GM19240 (cell line): Measurements from ENCODE around the gene NBEA.

Experiments used
- DNase-seq: peaks from one replicate; pipeline ENCODE4 v3.0.0; 2011; ENCODE audit warnings: low spot score; ENCODE audit not compliant: insufficient read length

NBEA gene

GRCh38 chr13:35473206-35473775, 531.2 kb downstream of the NBEA start:
- DNase-seq, result no peak

- DNase-seq, result no peak
Observed at GRCh38 chr13:35473802-35474201, 531.7 kb downstream of the NBEA start.

- DNase-seq, result no peak
Observed at GRCh38 chr13:35474496-35475211, 532.6 kb downstream of the NBEA start.

GRCh38 chr13:35475212-35475959, 533.3 kb downstream of the NBEA start:
- DNase-seq, result no peak

DNA sequence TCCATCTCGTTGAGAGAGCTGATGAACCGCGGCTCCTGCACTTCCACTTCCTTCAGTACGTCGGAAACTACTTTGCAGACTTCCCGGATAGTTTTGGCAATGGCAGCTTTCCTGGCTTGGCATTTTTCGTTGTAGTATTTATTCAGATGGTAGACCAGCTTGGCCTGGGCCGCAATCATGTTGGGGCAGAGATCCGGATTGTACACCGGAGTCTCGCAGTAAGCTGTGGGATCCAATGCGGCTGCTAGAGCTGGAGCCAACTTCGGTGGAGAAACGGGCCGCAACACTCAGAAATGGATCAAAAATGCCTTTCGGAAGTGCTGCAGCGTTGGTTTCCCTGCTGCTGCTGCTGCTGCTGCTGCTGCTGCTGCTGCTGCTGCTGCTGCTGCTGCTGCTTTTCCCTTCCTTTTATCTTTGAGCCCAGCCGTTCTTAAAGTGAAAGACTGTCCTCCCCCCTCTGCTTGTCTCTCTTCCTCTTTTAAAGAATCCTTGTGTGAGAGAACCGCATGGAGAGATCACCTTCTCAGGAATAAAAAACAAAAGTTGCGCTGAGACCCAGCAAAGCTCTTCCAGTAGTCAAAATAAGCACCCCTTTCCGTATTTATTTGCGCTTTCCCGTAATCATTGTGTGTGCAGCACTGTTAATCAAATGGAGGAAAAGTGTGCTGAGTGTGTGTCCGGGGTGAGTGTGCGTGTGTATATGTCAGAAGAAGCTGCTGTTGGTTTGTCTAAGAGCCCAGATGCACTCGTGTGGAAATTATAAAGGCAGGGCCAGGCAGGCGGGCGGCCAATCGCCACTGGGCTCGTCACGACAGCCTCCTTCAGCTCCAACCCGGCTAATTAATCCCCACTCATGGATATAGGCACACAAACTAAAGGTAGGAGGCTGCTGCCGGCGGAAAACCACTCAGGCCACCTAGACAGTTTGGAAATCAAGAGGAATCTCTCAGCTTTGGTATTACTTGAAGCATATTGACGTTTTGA, 534.2 kb downstream of the NBEA start, which contains the start of gene MAB21L1:
TSS of gene MAB21L1 (minus strand) at position 730 of the 984 bp plus-strand sequence. CDS start at position 179, 551 bp downstream.
- DNase-seq, result no peak

DNA sequence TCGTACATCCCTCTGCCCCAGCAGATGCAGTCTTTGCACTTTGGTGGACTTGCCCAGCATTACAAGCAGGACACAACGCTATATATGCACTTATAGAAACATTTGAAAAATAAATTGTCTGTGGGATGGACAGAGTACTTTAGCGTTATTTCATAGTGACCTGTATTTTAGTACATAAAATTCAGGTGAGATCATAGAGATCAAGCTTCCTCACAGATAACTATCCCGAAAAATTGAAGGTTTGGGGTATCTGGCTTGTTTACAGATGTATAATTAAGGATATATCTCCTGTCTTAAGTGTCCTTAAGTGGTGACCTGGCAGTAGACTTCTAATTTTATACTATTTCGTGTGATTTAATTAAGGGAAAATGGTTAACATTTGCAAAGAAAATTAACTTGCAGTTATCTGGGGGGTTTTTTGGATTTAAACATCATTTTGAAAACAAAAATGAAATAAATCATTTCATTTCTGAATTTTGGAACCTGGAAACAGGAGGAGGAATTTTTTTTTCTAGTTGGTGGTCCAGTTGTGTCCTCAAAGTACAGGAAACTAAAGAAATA, 535.4 kb downstream of the NBEA start:
- DNase-seq, result no peak

DNA sequence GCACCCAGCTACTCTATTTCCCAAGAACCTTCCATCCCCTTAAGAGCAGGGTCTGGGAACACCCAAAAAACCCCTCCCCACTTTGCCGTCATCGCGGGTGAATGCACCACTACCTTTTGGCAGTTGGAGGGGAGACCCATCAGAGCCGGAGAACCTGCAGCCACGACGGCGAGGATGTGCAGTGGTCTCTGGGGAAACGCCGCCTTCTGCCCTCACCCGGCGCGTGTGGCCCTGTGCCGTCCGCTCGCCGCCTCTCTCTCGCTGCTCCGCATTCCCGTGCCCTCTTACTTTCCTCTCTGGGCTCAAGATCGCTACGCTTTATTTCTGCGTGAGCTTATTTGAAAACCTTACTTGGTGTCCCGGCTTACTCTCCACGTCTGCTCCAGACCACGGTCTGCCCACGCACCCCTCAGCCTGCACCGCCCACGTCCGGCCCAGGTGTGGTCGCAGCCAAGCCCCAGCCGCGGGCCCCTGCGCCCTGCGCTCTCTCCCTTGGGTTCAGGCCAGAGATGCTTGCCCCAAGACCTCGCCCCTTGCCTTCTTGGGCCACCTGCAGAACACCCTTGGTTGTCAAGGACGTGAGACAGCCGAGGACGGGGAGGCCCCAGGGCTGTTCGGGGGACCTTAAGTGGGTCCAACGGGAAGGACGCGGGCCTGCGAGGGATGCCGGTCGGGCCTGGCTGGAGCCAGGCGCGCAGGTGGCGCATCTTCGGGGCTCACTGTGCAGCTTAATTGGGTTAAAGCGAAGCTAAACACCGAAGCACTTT, 536.4 kb downstream of the NBEA start:
- no peak for DNase-seq

- DNase-seq, result no peak
Observed at GRCh38 chr13:35479038-35479492, 537.0 kb downstream of the NBEA start.

GRCh38 chr13:35479706-35480105, 537.6 kb downstream of the NBEA start:
- no peak for DNase-seq

- DNase-seq, result no peak
Observed at GRCh38 chr13:35480346-35480745, 538.3 kb downstream of the NBEA start.

GRCh38 chr13:35481777-35482176, 539.7 kb downstream of the NBEA start:
- no peak for DNase-seq

GRCh38 chr13:35482527-35482926, 540.5 kb downstream of the NBEA start:
- DNase-seq, result no peak

GRCh38 chr13:35483761-35484160, 541.7 kb downstream of the NBEA start:
- DNase-seq, result no peak

DNA sequence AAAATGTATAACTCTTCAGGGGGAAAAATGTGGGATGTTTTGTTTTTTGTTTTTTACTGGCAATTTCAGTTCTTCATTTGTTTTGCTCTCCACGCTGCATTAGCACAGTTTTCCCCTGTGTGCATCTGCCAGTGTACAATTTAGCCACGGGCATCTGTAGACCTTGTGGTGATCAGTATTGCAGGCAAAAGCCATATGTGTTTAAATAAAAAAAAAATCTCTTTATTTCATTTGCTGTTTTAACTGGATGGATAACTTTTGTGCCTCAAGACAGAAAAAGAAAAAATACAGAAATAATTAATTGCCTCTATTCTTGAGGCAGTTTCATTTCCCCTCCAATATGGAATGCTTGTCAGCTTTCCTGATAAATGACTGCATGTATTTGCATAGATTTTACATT, 542.3 kb downstream of the NBEA start:
- no peak for DNase-seq

DNA sequence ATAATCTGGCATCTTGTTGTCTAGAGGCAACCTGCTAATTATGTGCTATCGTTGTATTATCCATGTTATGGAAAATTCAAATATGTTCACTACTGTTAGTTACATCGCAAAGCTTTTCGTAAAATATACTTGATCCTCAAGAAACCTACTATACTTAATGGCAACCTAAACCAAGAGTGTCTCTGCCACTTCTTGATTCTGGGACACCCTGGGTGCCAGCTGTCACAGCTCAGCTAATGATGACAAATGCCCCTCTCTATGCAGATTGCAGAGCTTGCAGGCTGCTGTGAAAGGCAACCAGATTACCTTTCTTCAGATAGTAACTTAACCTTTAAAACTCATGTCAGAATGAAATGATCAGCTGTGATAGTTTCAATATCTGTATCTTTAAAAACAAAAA, 543.4 kb downstream of the NBEA start:
- DNase-seq, result no peak

GRCh38 chr13:35489050-35489449, 547.0 kb downstream of the NBEA start:
- no peak for DNase-seq

- no peak for DNase-seq
Observed at GRCh38 chr13:35496006-35496405, 553.9 kb downstream of the NBEA start.

- no peak for DNase-seq
Observed at GRCh38 chr13:35496761-35497386, 554.8 kb downstream of the NBEA start.

- DNase-seq, result no peak
Observed at GRCh38 chr13:35498231-35498630, 556.2 kb downstream of the NBEA start.
